Naive B cell (primary cell): ENCODE measurements around the gene MCEMP1. TPM values are rescaled to one million over a fixed set of nuclear protein-coding genes. Genes with fewer than 3 reads are reported as not detected.

Source experiments
- ATAC-seq, 2 donors: fragments of 150-1000 bp; cut with Tn5 transposase; 2 replicates each; pipeline ENCODE4 v1.10.0; 2021; ENCODE audit warnings: low read depth in 2 of 2, mild to moderate bottlenecking in 2 of 2, moderate library complexity in 2 of 2
- DNase-seq: peaks from one replicate; pipeline ENCODE4 v3.0.0; 2022
- H3K27ac Mint-ChIP-seq, 6 donors: one replicate each; pipeline ENCODE4 v1.8.0; 2020 to 2022; ENCODE audit warnings: mild to moderate bottlenecking in 6 of 6, mixed read lengths in 6 of 6, moderate library complexity in 5 of 6, inconsistent platforms in 2 of 6
- H3K27me3 Mint-ChIP-seq, 3 donors: one replicate each; pipeline ENCODE4 v1.8.0; 2021 to 2022; ENCODE audit warnings: mixed read lengths in 3 of 3, mild to moderate bottlenecking in 1 of 3
- H3K36me3 Mint-ChIP-seq, 2 donors: one replicate each; pipeline ENCODE4 v1.8.0; 2020 to 2022; ENCODE audit warnings: mixed read lengths in 2 of 2, inconsistent platforms in 1 of 2, mild to moderate bottlenecking in 1 of 2
- H3K4me1 Mint-ChIP-seq, 3 donors: one replicate each; pipeline ENCODE4 v1.8.0; 2020 to 2022; ENCODE audit warnings: mixed read lengths in 3 of 3, inconsistent platforms in 1 of 3, mild to moderate bottlenecking in 1 of 3, moderate library complexity in 1 of 3
- H3K4me3 Mint-ChIP-seq, 8 donors: one replicate each; pipeline ENCODE4 v1.8.0; 2020 to 2022; ENCODE audit warnings: mild to moderate bottlenecking in 8 of 8, mixed read lengths in 8 of 8, moderate library complexity in 8 of 8, inconsistent platforms in 2 of 8
- H3K9me3 Mint-ChIP-seq, 7 donors: one replicate each; pipeline ENCODE4 v1.8.0; 2020 to 2022; ENCODE audit warnings: mixed read lengths in 7 of 7, mild to moderate bottlenecking in 5 of 7, inconsistent platforms in 2 of 7, moderate library complexity in 1 of 7
- polyA plus RNA-seq, 6 donors: library from polyadenylated mRNA; unstranded; fragments of 300-500 nt; fragmentation: Illumina TruSeq; gene quantifications; one replicate each; pipeline ENCODE4 v1.2.3, GENCODE V29; 2021; ENCODE audit warnings: low read depth in 6 of 6

The MCEMP1 gene
- polyA plus RNA-seq, 6 donors from 2014 or later = 0.39 to 0.58 TPM; not detected in 4

DNA sequence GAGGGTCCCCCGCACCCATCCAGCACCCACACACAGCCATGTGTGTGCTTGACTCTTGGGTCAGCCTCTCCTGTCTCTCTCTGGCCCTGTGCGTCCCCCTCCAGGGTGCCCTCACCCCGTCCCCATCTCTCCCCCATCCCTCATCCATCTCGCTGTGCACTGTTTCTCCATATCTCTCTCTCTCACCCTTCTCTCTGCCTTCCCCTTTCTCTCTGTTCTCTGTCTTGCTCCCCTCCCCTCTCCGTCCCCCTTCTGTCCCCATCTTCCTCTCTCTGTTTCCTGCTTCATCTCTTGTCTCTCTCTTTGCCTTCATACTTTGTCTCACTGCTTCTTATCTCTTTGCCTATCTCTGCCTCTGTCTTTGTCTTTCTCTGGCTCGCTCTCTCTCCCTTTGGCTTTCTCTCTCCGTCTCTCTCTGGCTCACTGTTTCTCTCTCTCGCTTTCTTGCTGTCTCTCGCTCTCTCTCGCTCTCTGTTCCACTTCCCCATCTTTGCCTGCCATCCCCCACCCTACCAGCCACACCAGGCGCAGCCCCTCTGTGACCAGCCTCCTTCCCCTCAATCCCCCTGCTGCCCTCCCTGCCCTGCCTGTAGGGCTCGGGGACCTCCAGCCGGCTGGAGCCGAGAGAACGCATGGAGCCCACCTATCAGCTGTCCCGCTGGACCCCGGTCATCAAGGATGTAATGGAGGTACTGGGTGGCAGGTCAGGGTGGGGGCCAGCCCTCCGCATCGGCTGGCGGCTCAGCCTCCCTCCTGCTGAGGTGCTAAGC, 31.0 kb upstream of the MCEMP1 start:
- Mint-ChIP-seq H3K4me1 (peaks cover 2 to 9% (median 7%) of the 10 kb centered on the region in 3 donors), H3K27ac (peak overlapping the region in 1 of 6 donors; percentile 30), H3K36me3 (peaks cover 0 to 10% of the 10 kb centered on the region in 2 donors), H3K9me3 (no peaks in the 10 kb centered on the region), H3K4me3 (peak overlapping the region in 1 of 8 donors; percentile 44), H3K27me3 (no peaks in the 10 kb centered on the region)
- ATAC-seq (no peak), DNase-seq (no peak)

- DNase-seq (no peak), ATAC-seq (no peak)
- peak overlapping the region in 1 of 6 donors; percentile 79 for H3K27ac Mint-ChIP-seq
- peaks cover 0 to 10% of the 10 kb centered on the region in 2 donors for H3K36me3 Mint-ChIP-seq
- H3K9me3 Mint-ChIP-seq = no peaks in the 10 kb centered on the region
- H3K4me1 Mint-ChIP-seq = peaks cover 2 to 9% (median 7%) of the 10 kb centered on the region in 3 donors
- H3K27me3 Mint-ChIP-seq = no peaks in the 10 kb centered on the region
- H3K4me3 Mint-ChIP-seq = no peak overlapping the region
Measured at GRCh38 chr19:7646426-7646700, 30.5 kb upstream of the MCEMP1 start.

GRCh38 chr19:7647156-7647555, 29.7 kb upstream of the MCEMP1 start:
- H3K27ac Mint-ChIP-seq = no peak overlapping the region
- H3K4me1 Mint-ChIP-seq = peaks cover 8 to 11% (median 9%) of the 10 kb centered on the region in 3 donors
- ATAC-seq (no peak), DNase-seq (no peak)
- peaks cover 0 to 1% (median 0%) of the 10 kb centered on the region in 3 donors for H3K27me3 Mint-ChIP-seq
- no peak overlapping the region for H3K4me3 Mint-ChIP-seq
- no peaks in the 10 kb centered on the region for H3K9me3 Mint-ChIP-seq
- peaks cover 0 to 10% of the 10 kb centered on the region in 2 donors for H3K36me3 Mint-ChIP-seq

GRCh38 chr19:7648265-7649014, 28.4 kb upstream of the MCEMP1 start:
- H3K4me3 Mint-ChIP-seq = no peak overlapping the region
- no peak for DNase-seq
- peaks cover 14 to 20% (median 19%) of the 10 kb centered on the region in 3 donors for H3K4me1 Mint-ChIP-seq
- H3K27ac Mint-ChIP-seq = no peak overlapping the region
- ATAC-seq = no peak
- peaks cover 0 to 10% (median 0%) of the 10 kb centered on the region in 3 donors for H3K27me3 Mint-ChIP-seq
- H3K36me3 Mint-ChIP-seq = peaks cover 0 to 10% of the 10 kb centered on the region in 2 donors
- no peaks in the 10 kb centered on the region for H3K9me3 Mint-ChIP-seq

- Mint-ChIP-seq H3K9me3 (no peaks in the 10 kb centered on the region), H3K27ac (peak overlapping the region in 1 of 6 donors; percentile 71), H3K4me3 (peak overlapping the region in 1 of 8 donors; percentile 70), H3K36me3 (peaks cover 0 to 10% of the 10 kb centered on the region in 2 donors), H3K4me1 (peaks cover 13 to 16% (median 14%) of the 10 kb centered on the region in 3 donors), H3K27me3 (peaks cover 0 to 10% (median 0%) of the 10 kb centered on the region in 3 donors)
- ATAC-seq = no peak
- no peak for DNase-seq
Measured at GRCh38 chr19:7650148-7650547, 26.7 kb upstream of the MCEMP1 start.

DNA sequence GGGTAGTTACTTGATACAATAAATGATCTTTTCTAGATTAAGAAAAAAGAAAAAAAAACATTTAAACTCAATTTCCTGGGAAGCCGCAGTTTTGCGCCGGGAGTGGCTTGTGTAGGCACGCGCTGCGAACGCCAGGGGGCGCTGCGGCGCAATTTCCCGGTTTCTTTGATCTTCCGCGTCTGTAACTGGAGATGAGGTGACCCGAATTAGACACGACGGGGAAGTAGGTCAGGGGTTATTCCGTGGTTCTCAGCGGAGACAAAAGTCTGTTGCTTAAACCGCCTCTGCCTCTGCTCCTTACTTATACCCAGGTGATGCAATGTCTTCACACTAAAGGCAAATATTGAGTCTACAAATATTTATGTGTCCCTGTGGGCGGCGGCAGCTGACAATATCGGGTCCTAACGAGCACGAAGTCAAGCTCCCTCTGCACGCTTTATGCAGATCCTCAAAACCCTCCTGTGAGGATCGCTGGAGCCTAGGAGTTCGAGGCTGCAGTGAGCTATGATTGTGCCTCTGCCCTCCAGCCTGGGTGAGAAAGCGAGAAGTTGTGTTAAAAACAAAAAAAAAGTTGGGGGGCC, 24.7 kb upstream of the MCEMP1 start:
- Mint-ChIP-seq H3K36me3 (no peaks in the 10 kb centered on the region), H3K27ac (peak overlapping the region in 3 of 6 donors; percentile 44 to 94 (median 90)), H3K4me3 (peak overlapping the region; percentile 59 to 92 (median 85)), H3K4me1 (peaks cover 10 to 15% (median 14%) of the 10 kb centered on the region in 3 donors), H3K9me3 (no peaks in the 10 kb centered on the region), H3K27me3 (peaks cover 0 to 10% (median 0%) of the 10 kb centered on the region in 3 donors)
- peak; percentile 90 to 93 for ATAC-seq
- DNase-seq = peak; percentile 74

DNA sequence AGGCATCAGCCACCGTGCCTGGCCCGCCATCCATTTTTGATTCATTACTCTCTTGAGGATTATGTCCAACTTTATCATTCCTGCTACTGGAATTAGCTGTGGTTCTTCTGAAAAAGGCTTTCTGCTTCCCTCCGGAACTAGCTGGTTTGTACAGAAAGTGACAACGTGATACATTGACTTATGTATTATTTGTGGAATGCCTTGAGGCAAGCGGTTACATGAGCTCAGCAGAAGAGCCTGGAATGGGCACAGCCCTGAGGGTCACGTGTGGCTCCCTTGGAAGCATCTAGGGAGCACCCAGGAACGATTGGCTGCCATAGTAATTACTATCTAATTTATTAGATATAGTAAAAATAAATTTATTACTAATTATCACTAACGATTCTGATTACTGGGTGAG, 22.5 kb upstream of the MCEMP1 start:
- peaks cover 0 to 10% (median 5%) of the 10 kb centered on the region in 3 donors for H3K27me3 Mint-ChIP-seq
- H3K36me3 Mint-ChIP-seq = no peaks in the 10 kb centered on the region
- no peaks in the 10 kb centered on the region for H3K9me3 Mint-ChIP-seq
- no peak overlapping the region for H3K4me3 Mint-ChIP-seq
- H3K4me1 Mint-ChIP-seq = peaks cover 14 to 27% (median 25%) of the 10 kb centered on the region in 3 donors
- no peak overlapping the region for H3K27ac Mint-ChIP-seq
- ATAC-seq = no peak
- DNase-seq = no peak

GRCh38 chr19:7655581-7655980, 21.3 kb upstream of the MCEMP1 start:
- Mint-ChIP-seq H3K4me1 (peaks cover 14 to 27% (median 25%) of the 10 kb centered on the region in 3 donors), H3K27me3 (peaks cover 0 to 10% (median 5%) of the 10 kb centered on the region in 3 donors), H3K9me3 (no peaks in the 10 kb centered on the region), H3K36me3 (no peaks in the 10 kb centered on the region), H3K4me3 (peak overlapping the region in 2 of 8 donors; percentile 12 to 37), H3K27ac (peak overlapping the region in 2 of 6 donors; percentile 53 to 79)
- ATAC-seq (no peak), DNase-seq (no peak)

DNA sequence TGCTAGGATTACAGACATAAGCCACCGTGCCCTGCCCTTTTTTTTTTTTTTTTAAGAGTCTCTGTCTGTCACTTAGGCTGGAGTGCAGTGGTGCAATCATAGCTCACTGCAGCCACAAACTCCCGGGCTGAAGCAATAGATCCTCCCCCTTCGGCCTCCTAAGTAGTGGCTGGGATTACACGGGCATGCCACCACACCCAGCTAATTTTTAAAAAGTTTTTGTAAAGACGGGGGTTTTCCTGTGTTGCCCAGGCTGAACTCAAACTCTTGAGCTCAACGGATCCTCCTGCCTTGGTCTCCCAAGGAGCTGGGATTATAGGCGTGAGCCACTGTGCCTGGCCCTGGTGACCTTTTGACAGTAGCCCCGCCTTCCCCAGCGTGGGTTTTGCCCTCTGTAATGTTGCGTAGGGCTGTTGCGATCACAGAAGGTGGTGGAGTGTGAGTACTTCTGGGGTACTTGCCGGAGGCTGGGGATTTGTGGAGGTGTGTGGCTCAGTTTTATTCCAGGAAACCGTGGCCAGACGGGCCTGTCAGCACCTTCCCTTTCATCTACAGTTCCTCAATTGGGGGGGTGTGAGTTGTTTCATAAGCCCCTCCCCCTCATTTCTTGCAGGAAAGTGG, 19.6 kb upstream of the MCEMP1 start:
- DNase-seq = no peak
- ATAC-seq = no peak
- peak overlapping the region in 2 of 6 donors; percentile 86 to 87 for H3K27ac Mint-ChIP-seq

GRCh38 chr19:7658219-7658686, 18.6 kb upstream of the MCEMP1 start:
- no peaks in the 10 kb centered on the region for H3K36me3 Mint-ChIP-seq
- peaks cover 0 to 5% (median 0%) of the 10 kb centered on the region in 3 donors for H3K27me3 Mint-ChIP-seq
- DNase-seq (peak; percentile 81), ATAC-seq (peak; percentile 100)
- peaks cover 4 to 15% (median 12%) of the 10 kb centered on the region in 3 donors for H3K4me1 Mint-ChIP-seq
- H3K9me3 Mint-ChIP-seq = no peaks in the 10 kb centered on the region
- H3K27ac Mint-ChIP-seq = peak overlapping the region; percentile 51 to 97 (median 85)
- H3K4me3 Mint-ChIP-seq = peak overlapping the region; percentile 60 to 87 (median 78)

More for the DNA sequence above, 19.6 kb upstream of the MCEMP1 start:
- Mint-ChIP-seq H3K27me3 (peaks cover 0 to 8% (median 5%) of the 10 kb centered on the region in 3 donors), H3K4me3 (peak overlapping the region in 1 of 8 donors; percentile 41), H3K4me1 (peaks cover 12 to 22% (median 21%) of the 10 kb centered on the region in 3 donors), H3K9me3 (no peaks in the 10 kb centered on the region), H3K36me3 (no peaks in the 10 kb centered on the region)

GRCh38 chr19:7661744-7662538, 14.9 kb upstream of the MCEMP1 start:
- no peaks in the 10 kb centered on the region for H3K36me3 Mint-ChIP-seq
- DNase-seq (no peak), ATAC-seq (no peak)
- H3K27me3 Mint-ChIP-seq = peaks cover 7 to 12% (median 8%) of the 10 kb centered on the region in 3 donors
- H3K4me1 Mint-ChIP-seq = peaks cover 4 to 13% (median 12%) of the 10 kb centered on the region in 3 donors
- no peak overlapping the region for H3K4me3 Mint-ChIP-seq
- no peak overlapping the region for H3K27ac Mint-ChIP-seq
- H3K9me3 Mint-ChIP-seq = no peaks in the 10 kb centered on the region

- Mint-ChIP-seq H3K4me3 (peak overlapping the region in 1 of 8 donors; percentile 22), H3K27me3 (peaks cover 10 to 14% (median 12%) of the 10 kb centered on the region in 3 donors), H3K9me3 (no peaks in the 10 kb centered on the region), H3K4me1 (peaks cover 4 to 9% (median 6%) of the 10 kb centered on the region in 3 donors), H3K27ac (no peak overlapping the region), H3K36me3 (no peaks in the 10 kb centered on the region)
- ATAC-seq = no peak
- DNase-seq = no peak
Measured at GRCh38 chr19:7662657-7663056, 14.2 kb upstream of the MCEMP1 start.
